Ureter (tissue), 1 donor: ENCODE data around the gene YWHAQ. TPM values are rescaled to one million over a fixed set of nuclear protein-coding genes. Genes with fewer than 3 reads are reported as not detected.
A peak's percentile ranks its signal among the peaks of the same experiment; 100 is the strongest.

Experiments used
- DNase-seq: peaks from one replicate; pipeline ENCODE4 v3.0.0-alpha.2; 2020; ENCODE audit warnings: low spot score
- total RNA-seq: library from RNA; stranded (reverse); gene quantifications from one replicate; pipeline ENCODE4 v1.2.4, GENCODE V29; 2023
- donor health status: DM: yes; HTN: yes; CAD: no.

Gene YWHAQ
- total RNA-seq, 1 donor from 2014 or later, result 225 TPM

DNA sequence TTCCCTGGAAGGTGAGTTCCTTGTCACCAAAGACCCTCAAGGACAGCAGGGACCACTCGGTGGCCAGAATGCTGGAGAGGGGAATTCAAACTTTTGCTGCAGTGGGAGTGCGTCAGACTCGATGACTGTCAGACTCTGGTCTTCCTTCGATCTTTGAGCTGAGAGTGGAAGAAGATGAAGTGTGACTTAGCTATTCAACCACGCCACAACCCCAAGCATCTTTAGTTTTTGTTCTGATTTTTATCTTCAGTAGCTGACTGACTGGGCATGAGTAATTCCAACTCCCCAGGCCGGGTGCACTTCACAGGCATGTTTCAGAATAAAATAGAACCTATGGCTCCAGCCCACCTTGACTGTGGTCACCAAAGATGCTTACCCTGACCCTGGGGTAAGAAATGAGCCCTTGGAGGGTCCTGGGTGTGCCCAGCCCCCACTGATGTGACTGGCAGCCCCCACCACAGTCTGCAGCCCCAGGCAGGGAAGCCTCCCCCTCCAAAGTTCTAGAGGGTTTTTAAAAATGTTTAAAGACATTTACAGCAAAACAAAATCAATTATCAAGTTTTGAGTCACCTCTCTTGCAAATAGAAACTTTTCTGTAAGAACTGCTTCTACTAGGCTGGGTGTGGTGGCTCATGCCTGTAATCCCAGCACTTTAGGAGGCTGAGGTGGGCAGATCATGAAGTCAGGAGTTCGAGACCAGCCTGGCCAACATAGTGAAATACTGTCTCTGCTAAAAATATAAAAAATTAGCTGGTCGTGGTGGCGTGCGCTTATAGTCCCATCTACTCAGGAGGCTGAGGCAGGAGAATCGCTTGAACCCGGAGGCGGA is 24.9 kb upstream of the YWHAQ start:
- no peak for DNase-seq

DNA sequence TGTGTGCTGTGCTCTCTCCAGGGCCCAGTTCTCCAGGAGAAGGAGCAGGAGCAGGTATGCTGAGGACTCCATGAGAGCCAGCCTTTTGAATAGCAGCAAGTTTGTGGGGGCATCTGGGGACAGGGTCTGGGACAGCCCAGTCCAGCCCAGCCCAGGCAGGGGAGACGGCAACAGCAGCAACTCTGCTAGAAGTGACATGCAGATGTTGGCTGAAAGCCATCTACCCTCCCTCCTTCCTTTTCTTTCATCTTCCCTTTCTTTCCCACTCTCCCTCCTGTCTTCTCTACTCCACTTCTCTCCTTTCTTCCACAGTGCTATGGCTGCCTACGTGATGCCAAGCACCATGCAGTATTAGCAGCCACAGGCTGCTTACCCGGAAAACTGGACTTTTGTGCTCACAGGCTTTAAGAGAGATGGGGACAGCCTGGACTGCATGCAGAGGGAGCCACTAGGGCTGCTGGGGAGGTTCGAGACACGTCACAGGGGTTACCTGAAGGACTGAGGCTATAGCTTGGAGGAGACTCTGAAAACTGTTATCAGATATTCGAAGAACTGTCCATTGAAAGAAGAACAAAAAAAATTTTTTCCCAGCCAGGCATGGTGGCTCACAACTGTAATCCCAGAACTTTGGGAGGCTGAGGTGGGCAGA is 23.8 kb upstream of the YWHAQ start:
- DNase-seq, result no peak

DNA sequence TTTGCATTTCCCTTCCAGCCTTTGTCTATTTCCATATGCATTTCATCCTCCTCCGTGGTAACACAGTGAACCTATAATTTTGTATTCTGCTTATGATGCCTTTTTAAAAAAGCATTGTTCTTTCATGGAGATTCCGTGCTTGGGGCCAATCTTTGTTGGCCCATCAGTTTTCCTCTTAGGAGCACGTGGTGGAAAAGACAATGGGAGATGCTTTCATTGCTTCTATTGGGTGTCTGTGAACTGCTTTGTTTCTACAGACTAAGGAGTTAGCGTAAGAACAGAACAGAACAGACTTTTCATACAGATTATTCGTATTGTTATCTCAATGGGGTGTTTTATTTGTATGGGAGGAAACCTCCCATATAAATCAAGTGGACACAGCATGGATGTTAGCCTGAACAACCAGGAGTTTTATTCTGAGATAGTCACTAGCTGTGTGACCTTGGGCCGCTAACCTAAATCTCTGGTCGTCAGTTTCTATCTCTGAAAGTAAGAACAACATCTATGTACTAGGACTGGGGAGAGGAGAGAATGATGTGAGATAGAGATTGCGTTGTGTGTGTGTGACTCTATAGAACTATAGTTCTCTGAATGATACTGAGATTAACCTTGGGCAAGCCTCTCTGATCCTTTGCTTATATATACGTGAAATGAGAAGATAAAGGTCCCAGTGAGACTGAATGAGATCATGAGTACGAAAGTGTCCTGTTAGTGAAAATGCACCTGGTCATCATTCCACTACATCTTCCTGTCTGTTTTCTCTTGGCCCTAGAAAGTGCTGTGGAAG is 22.9 kb upstream of the YWHAQ start:
- no peak for DNase-seq

DNA sequence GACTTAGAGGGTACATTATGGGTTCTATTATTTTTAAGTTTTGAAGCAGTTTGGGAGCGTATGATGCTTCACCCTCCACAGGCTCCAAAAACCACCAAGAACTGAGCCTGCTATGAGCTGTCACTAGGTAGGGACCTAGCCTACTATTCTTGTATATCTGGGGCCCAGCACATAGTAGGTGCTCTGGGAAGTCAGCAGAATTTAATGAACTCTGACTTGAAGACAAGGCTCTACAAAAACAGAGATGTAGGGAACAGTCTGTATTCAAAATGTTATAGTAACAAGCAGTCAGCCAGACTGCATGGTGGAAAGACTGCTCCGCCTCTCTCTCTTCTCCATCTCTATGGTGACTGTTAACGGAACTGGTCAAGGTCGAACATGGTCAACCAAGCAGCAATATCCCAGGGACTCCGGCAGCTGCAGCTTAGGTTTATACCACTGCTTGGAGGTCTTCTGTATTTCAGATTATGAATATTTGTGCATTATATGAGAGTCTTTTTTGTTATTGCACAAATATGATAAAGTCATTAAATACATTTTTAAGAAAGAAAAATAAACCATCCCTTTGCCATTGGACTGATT is 22.2 kb upstream of the YWHAQ start:
- DNase-seq, result no peak

DNA sequence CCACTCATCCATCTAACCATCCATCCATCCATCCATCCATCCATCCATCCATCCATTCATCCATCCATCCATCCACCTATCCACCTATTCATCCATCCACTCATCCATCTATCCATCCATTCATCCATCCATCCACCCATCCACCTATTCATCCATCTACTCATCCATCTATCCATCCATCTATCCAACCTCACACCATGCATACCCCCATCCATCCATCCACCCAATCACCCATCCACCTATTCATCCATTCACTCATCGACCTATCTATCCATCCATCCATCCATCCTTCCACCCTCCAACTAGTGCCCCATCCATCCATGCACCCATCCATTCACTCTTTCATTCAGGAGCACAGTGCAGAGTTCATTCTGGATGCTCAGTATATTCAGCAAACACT is 21.5 kb upstream of the YWHAQ start:
- DNase-seq, result no peak

DNA sequence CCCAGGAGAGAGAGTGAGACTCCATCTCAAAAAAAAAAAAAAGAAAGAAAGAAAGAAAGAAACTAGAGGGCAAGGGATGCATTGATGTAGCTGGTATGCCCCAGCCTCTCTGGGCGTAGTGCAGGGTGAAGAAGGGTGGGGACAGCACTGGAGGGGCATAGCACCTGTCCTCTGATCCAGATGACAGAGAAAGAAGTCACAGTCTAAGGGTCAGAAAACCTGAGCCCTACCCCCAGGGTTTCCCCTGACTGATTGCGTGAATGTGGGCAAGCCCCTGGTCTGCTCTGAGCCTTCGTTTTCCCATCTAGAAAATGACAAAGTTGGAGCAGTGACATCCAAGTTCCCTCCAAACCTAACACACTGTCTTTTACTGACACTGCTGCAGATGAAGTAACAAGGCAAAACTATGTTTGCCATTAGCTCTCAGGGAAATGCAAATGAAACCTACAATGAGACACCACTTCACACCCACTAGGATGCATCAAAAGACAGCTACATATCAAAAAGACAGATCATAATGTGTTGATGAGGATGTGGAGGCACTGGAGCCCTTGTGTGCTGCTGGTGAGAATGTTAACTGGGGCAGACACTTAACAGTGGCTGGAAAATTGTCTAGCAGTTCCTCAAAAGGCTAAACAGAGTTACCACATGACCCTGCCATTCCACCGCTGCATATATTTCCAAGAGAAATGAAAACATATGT is 19.5 kb upstream of the YWHAQ start:
- DNase-seq, result no peak

DNA sequence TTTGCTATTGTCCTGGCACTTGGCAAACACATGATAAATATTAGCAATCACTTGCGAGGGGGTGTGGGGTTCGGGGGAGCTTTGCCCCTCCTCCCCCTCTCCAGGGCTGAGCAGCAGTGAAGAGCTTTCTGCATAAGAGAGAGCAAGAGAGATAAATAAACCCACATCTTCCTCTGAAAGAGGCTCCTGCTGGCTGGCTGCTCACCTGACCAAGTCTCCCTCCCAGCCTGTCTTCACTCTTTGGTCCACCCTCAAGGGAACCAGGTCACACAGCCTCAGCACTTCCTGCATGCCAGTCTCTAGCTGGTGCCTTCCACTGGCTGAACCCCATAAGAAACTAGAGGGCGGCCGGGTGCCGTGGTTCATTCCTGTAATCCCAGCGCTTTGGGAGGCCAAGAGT is 18.5 kb upstream of the YWHAQ start:
- DNase-seq, result no peak

DNA sequence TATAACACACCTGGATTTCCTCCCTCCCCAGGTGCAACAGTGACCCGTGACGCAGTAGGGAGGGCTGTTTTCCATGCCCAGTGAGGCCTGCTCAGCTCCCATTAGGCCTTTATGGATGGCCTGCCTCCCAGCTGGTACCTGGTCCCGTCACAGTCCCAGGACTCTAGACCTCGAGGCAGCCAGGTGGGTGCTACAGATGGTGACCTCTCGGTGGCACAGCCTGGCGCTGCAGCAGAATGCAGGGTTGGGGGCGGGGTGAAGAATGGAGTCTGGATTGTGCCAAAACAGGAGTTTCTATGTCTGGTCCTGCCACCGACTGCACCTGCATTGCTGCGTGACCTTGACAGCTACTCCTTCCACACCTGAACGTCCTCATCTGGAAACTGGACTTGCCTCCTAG is 18.0 kb upstream of the YWHAQ start:
- no peak for DNase-seq

DNA sequence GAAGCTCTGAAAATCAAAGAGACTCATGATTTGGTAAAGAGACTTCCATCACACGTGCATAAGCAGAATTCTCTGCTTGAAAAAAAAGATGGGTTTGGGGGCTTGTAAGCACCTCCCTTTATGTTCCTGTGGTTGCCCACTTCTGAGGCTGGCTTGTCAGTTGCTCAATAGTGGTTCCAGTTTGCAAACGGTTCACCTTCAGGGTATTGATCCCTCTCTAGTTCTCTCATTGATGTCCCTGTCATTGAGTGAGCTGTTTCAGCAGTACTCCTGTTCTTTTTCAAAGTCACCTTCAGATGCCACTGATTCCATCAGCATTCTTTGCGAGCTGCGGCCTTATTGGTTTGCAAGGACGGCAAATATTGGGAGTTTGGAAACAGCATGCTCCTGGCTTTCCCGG is 17.1 kb upstream of the YWHAQ start:
- DNase-seq, result no peak

DNA sequence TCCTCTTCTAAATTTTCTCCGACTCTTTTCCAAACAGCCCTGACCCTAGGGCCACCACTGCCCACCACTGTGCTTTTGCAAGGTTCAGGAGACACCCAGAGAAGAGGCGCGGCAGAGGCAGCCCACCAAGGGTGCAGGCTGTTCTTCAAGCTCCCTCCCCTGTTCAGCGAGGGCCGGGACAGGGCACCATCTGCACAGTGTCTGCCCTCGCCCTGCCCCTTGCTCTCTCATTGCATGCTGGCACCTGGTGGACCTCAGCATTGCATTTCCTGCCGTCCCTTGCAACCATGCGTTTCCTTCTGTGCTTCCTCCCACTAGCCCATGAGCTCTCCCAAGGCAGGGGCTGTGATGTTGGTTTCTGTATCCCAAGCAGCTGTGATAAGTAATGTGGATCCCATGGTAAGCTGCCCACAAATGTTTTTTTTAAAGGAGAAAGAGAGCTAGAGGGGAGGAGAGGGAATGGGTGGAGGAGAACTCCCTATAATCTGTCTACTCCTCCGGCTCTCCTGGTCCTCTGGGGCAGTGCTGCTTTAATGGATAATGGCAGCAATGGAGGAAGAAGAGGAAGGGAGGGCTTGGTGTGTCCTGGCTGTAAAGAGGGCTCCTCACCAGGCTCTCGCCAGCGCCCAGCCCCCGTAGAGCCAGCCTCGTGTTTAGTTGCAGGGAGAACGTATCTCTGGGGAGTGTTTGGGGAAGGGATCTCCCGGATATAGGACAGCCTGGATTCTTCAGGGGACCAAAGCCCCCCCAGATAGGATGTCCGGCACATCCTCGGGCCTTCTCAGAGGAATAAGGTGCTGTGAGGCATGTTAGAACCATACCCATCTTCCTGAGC is 15.6 kb upstream of the YWHAQ start:
- DNase-seq, result no peak

DNA sequence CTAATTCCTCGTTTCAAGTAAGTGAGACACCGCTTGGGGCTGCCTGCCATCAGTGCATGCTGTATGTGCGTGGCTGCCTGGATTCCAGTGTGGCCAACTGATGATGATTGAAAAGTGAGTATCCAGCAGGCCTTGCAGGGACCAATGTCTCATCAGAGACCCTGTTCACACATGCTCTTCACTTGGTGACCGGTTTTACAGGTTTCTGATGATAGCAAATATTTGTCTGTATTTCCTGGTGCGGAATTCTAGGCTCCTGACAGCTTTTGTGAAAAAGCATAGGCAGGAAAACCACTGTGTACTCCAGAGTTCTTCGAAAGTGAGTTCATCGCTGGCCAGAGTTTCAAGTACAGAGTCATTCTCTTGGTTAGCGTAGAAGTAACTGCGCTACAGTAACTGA is 13.8 kb upstream of the YWHAQ start:
- no peak for DNase-seq

DNA sequence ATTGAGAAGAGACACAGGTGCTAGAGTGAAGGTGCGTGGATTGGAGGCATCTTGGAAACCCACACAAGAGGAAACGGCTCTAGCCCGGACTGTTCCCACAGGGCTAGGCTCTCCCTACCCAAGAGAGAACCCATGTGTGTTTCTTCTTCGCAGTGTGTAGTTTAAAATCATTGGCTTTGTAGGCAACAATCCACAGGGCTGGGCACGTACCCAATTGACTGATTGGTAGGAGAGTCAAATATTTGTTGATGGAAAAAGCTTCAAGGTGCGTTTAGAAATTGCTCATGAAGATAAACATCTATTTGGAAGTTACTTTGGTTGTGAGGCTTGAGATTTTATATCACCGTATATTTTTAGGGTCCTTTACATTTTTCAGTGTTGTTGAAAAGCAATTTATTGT is 13.2 kb upstream of the YWHAQ start:
- DNase-seq, result no peak

DNA sequence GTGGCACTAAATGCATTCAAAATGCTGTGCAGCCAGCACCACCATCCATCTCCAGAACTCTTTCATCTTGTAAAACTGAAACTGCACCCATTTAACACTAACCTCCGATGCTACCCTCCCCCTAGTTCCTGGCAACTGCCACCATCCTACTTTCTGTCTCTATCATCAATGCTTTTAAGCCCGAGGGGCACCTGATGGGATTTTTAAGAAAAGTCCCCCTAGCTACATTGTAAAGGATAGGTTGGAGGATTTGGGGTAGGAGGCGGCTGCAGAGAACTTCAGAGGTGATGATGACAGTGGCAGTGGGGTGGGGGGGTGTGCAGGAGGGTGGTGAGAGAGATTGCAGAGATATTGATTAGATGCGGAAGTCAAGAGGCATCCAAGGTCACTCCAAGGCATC is 10.8 kb upstream of the YWHAQ start:
- no peak for DNase-seq

DNA sequence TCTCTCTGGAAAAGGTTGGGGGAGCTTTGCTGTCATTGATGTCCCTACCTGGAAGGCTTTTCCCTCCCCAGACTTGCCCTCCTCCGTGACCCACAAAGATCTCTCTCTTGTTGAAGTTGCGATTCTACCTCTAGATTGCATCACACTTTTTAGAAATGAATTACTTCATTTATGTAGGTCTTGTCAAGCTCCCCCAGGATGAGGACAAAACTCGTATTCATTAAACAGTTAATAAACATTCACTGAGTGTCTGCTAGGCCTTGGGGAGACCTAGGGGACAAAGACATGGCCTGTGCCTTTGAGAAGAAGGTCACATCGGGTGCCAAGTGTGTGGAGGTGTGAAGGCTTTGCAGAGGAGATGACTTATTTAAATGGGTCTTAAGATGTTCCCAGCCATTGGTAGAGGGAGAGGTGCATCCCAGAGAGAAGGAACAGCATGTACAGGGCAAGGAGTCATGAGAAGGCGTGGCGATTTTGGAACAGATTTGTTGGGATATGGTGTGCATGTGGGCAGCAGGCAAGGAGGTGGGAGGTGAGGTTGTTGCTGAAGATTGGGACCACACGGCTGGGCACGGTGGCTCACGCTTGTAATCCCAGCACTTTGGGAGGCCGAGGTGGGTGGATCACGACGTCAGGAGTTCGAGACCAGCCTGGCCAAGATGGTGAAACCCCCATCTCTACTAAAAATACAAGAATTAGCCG is 9.8 kb upstream of the YWHAQ start:
- no peak for DNase-seq

DNA sequence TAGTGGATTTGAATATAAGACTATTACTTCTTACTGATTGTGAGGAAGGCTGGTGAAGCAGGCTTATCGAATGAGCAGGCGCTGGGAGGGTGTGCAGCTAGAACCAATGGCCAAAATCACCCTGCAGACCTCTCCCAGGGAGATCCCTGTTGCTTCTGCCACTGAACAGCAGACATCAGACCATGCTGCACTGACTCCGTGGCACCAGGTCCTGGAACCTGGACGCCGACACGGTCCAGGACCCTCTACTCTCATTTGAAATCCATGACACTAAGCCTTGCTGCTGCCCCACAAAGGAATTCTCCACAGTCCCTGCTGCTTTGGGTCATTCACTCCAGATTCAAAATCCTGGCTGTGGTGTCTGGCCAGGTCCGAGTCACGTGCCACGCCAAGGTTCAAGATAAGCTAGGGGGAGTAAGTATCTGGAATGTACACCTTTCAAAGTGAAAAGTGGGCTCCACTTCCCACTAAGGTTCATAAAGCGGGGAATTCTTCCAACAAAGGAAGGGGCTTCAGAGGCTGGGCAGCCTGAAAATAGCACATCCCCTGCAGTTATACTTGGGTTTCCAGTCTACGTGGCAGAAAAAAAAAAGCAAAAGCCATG is 9.0 kb upstream of the YWHAQ start:
- no peak for DNase-seq

DNA sequence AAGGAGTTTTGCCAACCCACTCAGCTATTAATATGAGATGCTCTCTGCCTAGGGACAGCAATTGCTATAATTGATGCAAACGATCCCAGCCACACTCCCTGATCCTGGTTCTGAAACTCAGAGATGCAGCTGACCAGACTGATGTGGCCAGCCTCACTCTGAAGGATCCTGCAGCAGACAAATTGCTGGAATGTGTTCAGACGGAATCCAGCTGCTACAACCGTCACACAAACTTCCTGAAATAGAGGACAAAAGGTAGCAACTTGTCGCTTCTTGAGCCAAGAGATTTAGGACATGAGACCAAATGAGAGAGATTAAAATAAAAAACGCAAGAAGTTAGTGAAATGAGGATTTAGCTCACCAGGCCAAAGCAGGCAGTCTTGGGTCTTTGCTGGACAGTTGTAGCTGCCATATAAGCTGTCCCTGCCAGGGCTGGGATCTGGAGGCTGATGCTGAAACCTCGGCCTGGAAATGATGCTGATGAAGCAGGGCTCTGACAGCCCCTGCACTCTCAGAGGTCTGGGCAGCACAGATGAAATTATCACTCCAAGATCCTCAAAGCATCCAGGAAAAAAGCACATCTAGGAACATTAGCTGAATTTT is 8.3 kb upstream of the YWHAQ start:
- DNase-seq, result no peak

DNA sequence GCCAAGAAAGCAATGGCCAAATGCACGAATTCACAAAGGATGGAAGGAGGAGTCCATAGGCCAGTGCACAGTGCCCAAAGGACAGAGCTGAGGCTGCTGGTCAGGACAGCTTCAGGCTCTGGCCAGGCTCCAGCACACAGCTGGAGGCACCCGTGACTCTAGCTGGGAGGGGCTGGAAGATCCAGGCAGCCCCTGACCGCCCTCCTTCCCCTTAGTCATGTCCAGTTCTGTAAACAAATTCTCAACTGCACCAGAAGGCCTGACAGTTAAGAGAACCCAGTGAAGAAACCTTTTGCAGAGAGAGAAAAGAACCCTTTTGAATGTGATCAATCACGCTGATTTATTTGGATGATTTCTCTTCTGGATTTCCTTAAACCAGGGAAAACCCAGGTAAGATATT is 7.7 kb upstream of the YWHAQ start:
- peak; percentile 84 for DNase-seq

DNA sequence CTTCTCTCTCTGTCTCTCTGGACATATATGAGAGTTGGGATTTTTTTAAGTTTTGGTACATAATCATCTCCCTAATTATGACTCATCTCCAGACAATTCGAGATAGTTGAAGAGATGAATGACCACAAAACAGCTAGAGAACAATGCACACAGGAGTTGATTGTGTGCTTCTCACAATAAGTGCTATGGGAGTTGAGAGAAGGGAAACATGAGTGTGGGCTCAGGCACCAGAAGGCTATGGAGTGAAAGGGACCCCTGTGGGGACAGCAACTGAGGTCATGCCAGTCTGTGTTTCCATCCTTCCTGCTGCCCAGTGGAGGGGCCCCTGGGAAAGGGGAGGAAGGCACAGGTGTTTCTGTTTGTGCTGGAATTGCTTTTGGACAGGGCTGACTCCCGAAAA is 6.5 kb upstream of the YWHAQ start:
- DNase-seq, result no peak

DNA sequence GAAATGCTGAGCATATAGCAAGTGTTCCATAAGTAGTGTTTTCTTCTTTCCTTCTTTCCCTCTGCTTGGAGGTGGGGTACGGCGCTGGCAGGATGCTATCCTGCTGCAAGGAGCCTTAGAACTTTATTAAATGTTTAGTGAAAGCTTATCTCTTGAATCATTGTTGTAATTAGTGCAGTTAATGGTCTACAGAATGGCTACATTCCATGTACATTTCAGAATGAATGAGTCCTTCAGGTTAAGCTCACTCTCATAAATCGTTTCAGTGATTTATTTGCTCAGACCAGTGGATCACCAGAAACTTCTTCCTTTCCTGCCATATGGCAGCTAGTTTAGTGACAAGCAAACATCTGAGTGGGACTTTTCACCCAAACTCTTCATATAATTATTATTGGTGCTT is 3.3 kb upstream of the YWHAQ start:
- DNase-seq, result no peak
